Activated CD4-positive, alpha-beta T cell treated with anti-CD3 and anti-CD28 coated beads for 1 hour (primary cell): ENCODE measurements around the gene MRPS2.
A peak's percentile ranks its signal among the peaks of the same experiment; 100 is the strongest.
"Not testable (repeated sequence)": the region's sequence is repeated elsewhere in the genome, so short reads cannot be mapped to it uniquely, and the experiment has no call there.

ENCODE experiments used
- DNase-seq: peaks from one replicate; pipeline ENCODE4 v3.0.0-alpha.2; 2020

Gene MRPS2

GRCh38 chr9:135500525-135501260 is at the start of gene MRPS2:
Gene MRPS2, plus strand, starts transcription at chr9:135500682. Its CDS starts 29 bp downstream, at chr9:135500711.
- DNase-seq, result peak; percentile 75

GRCh38 chr9:135450956-135451355 is 49.5 kb upstream of the MRPS2 start:
- no peak for DNase-seq

GRCh38 chr9:135451909-135452308 is 48.6 kb upstream of the MRPS2 start:
- not testable (repeated sequence) for DNase-seq

DNA sequence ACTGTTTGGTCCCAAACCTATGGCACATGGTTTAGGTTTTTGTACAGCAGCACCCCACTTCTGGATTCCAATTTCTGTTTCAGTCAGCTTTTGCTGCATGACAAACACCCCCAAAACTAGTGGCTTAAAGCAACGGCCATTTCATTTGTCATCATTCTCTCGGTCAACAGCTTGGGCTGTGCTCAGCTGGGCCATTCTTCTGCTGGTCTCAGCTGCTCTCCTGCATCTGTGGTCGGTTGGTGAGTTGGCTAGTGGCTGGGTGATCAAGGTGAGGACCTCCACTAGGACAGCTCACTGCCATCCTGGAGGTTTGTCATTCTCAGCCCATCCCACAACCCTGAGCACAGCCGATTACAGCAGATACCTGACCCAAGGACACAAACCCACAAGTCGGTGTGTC is 45.7 kb upstream of the MRPS2 start:
- no peak for DNase-seq

DNA sequence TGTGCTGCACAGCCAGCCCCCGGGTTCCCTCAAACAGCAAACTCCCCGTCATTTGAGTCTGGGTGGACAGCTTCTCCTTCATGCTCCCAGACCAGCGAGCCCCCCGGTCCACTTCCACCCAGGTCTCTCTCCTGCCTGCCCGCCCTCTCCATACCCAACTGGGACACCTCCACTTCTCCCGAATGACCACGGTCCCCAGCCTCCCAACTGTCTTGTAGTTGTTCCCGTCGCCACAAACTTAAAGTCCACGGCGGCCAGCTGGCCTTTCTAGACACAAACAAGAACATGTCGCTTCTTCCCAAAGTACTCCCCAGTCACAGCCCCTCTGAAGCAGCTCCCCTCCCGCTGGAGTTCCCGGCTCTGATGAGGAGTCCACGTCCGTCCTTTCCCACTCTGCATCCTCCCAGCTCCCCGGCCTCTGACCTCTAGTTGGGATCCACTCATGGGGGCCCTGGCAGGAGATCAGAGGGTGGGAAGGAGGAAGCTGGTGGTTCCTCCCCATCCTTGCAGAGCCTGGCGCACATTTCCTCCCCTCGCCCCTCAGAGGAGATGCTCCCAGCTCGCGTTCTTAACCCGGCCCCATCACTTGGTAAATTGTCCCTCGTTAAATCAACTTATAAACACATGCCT is 45.0 kb upstream of the MRPS2 start:
- DNase-seq, result no peak

- DNase-seq, result no peak
Observed at GRCh38 chr9:135456436-135457104, 43.9 kb upstream of the MRPS2 start.

DNA sequence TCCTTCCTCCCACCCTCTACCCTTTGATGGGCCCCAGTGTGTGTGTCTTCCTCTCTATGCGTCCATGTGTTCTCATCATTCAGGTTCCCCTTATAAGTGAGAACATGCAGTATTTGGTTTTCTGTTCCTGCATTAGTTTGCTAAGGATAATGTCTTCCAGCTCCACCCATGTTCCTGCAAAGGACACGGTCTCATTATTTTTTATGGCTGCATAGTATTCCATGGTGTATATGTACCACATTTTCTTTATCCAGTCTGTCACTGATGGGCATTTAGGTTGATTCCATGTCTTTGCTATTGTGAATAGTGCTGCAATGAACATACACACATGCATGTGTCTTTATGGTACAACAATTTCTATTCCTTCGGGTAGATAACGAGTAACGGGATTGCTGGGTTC is 42.0 kb upstream of the MRPS2 start:
- not testable (repeated sequence) for DNase-seq

- no peak for DNase-seq
Observed at GRCh38 chr9:135461936-135462335, 38.5 kb upstream of the MRPS2 start.

GRCh38 chr9:135463140-135463539 is 37.3 kb upstream of the MRPS2 start:
- no peak for DNase-seq

DNA sequence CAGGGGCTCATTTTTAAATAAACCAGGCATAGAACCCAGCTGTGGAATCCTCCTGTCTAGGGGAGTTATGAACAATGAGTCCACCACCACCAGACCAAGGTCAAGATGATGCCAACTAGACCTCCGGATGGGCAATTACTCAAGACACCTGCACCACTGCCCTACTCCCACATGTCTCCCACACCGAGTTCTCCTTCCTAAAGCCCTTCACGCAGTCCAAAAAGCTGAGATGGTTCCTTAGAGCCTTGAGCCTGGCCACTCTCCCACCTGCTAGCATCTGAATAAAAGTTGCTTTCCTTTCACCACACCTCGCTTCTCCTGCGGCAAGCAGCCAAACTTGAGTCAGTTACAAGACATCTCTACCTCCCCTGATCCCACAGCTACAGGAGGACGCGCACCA is 36.3 kb upstream of the MRPS2 start:
- no peak for DNase-seq

DNA sequence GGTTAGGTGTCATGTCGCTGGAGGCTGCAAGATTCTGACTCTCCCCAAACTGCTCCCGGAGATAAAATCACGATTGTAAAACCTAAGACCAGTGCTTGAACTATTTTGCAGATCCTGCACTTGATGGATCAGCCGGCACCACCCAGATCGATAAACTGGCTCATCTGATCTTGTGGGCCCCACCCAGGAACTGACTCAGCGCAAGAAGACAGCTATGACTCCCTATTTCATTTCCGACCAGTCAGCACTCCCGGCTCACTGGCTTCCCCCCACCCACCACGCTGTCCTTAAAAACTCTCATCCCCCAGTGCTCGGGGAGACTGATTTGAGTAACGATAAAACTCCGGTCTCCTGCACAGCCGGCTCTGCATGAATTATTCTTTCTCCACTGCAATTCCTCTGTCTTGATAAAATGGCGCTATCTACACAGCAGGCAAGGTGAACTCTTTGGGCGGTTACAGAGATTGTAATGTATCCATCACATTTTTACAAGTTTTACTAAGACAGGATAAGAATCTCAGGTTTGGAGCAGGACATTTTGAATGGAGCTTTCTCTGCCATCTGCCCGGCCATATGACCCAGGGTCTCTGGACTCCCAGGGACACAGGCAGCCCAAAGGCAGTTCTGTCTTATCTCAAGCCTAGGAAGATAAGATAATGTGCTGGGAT is 31.5 kb upstream of the MRPS2 start:
- DNase-seq, result no peak

DNA sequence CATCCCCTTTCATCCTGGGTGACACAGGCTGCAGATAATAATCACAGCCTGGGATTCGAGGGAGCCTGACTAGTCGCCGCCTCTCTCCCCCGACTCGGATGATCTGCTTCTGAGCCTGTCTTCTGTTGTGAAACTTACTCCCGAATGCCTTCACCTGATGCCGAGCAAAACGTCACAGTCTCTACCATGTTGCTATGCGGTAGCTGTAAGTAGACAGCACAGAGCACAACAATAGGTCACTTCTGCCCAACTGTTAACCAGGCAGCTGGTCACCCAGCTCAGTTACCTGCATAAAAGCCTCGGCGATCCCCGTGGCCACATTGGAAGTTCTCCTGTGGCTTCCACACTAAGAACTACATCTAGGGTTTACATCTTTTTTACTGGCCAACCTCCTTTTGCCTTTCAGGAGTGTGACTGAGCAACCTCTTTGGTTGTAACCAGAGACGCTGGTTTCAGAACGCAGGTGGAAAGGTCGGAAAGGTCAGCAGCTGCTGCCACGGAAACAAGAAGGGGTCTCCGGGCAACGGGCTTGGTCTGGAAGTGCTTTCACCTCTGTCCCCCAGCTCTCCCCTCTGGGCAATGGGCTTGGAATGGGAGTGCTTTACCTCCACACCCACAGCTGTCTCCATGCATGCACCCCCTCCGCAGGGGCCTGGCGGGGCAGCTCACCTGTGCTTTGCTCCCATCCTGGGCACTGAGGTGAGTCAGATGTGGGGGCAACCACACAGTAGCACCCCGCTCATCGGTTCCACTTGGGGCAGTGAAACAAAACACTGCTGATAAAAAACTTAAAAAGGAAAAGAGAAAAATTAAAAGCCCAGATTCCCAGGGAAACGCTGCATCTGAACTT is 28.5 kb upstream of the MRPS2 start:
- no peak for DNase-seq

DNA sequence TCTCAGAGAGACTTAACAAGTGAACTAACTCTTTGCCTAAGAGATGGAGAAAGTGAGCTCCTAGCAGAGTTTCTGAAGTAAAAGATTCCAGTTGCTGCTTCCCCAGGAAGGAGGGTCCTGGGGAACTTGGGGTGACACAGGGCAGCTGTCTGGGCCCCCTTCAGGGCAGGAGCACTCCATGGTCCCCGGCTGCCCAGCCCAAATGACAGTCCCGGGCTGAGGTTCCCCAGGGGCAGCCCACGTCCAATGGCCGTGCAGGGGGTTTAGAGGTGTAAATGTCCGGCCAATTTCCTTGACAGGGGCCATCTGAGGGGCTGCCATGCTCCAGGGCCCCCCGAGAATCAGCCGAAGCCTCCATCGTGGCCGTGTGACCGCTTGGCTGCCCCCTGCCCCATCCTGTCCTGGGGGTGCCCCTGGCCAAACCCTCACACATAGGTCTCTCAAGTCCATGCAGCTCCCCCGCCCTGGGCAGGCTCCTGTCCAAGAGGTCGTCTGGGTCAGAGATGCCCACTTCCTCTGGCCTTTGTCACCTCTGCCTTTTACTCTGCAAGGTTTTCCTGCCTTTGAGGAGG is 26.4 kb upstream of the MRPS2 start:
- DNase-seq, result no peak

DNA sequence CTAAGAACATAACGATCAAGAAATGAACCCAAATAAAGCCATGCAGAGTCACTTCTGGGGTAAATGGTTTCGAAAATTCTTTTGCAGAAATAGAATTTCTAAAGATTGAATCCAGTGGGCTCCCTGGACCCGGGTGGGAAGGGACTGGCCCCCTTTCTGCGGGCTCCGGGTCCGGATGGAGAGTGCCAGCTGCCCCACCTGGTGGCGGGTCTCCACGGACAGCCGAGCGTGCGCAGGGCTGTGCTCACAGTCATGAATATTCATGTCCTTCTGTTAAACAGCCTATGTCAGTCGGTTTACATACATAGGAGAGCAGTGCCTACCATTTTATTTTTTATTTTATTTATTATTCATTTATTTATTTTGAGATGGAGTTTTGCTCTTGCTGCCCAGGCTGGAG is 25.6 kb upstream of the MRPS2 start:
- DNase-seq, result no peak

DNA sequence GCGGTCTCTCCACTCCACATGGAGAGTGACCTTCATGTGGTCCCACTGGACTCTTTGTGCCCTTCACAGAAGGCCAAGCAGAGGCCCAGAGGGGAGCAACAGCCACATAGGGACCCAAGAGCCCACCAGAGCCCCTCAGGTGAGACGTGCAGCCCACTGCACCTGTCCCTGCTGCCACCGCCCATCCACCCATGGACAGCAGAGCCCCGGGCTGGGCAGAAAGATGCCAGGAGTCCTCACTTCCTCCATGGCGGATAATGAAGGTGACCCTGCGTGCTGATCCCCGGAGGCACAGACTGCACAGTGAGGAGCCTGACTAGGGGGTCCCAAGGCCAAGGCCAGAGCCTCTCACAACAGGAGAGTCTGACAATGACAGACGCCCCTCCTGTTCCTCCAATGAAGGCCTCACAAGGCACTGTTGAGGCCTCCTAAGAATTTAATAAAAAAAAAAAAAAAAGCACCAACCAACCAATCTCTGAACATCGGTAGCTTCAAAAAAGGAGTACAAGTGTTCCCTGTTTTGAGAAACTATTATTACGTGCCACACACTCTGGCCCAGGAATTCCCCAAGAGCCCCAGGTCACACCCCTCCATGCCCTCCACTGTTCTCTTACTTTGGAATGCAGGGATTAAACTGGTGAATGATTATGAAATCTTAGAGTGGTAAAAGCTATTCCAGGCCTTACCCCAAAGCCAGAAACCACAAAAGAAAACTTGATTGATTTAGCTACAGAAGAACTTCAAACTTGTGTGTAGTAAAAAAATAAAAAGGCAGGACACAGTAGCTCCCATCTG is 23.7 kb upstream of the MRPS2 start:
- no peak for DNase-seq

- no peak for DNase-seq
Observed at GRCh38 chr9:135478191-135478590, 22.3 kb upstream of the MRPS2 start.

GRCh38 chr9:135478829-135479468 is 21.5 kb upstream of the MRPS2 start:
- DNase-seq, result no peak

DNA sequence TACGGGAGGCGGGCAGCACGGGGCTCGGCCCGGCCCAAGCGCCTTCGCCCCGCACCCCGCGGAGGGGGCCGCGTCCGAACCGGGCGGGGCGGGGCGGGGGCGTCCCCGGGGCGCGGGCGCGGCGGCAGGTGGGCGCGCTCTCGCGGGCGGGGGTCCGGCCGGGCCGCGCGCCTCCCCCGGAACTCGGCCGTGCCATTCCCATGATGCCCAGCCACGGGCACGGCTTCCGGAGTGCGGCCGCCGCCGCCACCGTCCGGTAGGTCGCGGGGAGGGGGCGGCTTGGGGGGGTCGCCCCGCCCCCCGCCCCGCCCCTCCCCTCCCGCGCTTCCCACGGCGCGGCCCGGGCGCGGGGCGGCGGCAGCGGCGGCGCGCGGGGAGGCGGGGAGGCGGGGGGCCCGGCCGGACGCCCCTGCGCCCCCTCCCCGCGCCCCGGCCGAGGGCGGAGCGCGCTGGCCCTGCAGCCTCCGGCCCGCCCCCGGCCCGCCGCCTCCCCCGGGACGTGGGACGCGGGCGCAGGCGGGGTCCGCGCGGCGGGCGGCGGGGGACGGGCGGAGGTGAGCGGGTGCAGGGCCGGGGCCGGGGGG is 20.9 kb upstream of the MRPS2 start, which contains the start of gene PPP1R26:
PPP1R26 (plus strand) TSS at position 314 of the 584 bp plus-strand sequence. CDS start 4,729 bp downstream, outside the sequence.
- DNase-seq, result no peak

- no peak for DNase-seq
Observed at GRCh38 chr9:135480071-135480939, 20.2 kb upstream of the MRPS2 start.
